K562 (cell line): Measurements from ENCODE around the gene KLHL6. TPM values are rescaled to one million over a fixed set of nuclear protein-coding genes. Genes with fewer than 3 reads are reported as not detected.
A peak's percentile ranks its signal among the peaks of the same experiment; 100 is the strongest.

Experiments
- ARHGAP35 ChIP-seq: fragments of 450-650 bp; IDR thresholded peaks from 2 replicates; pipeline ENCODE4 v1.6.1; 2018; ENCODE audit not compliant: partially characterized antibody
- ATF6 ChIP-seq: sonication (generic); formaldehyde crosslinking; IDR thresholded peaks from 2 replicates; pipeline ENCODE4 v1.4.0; 2020; ENCODE audit warnings: mild to moderate bottlenecking, missing genetic modification reagents
- CHD1 ChIP-seq: fragments of 200-600 bp; sonication (generic); IDR thresholded peaks from one replicate; pipeline ENCODE4 v1.6.1; 2012; ENCODE audit warnings: mild to moderate bottlenecking, moderate library complexity, low read length, inconsistent platforms
- ERF ChIP-seq: fragments of 450-650 bp; formaldehyde crosslinking; IDR thresholded peaks from 2 replicates; pipeline ENCODE4 v1.4.0; 2020; ENCODE audit warnings: mild to moderate bottlenecking, mixed read lengths
- FOXA1 ChIP-seq: fragments of 450-650 bp; IDR thresholded peaks from 2 replicates; pipeline ENCODE4 v1.6.1; 2016; ENCODE audit warnings: mild to moderate bottlenecking, borderline replicate concordance
- HOMEZ ChIP-seq: fragments of 250-450 bp; sonication (Bioruptor Pico); IDR thresholded peaks from 2 replicates; pipeline ENCODE4 v1.4.0; 2020; ENCODE audit warnings: mild to moderate bottlenecking, moderate library complexity
- KDM1A ChIP-seq, 2 experiments: fragments of 450-650 bp; IDR thresholded peaks; 2 replicates each; pipeline ENCODE4 v1.6.1; 2016; ENCODE audit warnings: mild to moderate bottlenecking in 2 of 2
- MTA2 ChIP-seq: fragments of 450-650 bp; IDR thresholded peaks from 2 replicates; pipeline ENCODE4 v1.6.1; 2016; ENCODE audit warnings: low read depth
- NFE2 ChIP-seq: IDR thresholded peaks from 2 replicates; pipeline ENCODE4 v1.6.1; 2014; ENCODE audit warnings: antibody characterized with exemption, low read depth
- NR2F6 ChIP-seq: fragments of 450-650 bp; formaldehyde crosslinking; IDR thresholded peaks from 2 replicates; pipeline ENCODE4 v1.4.0; 2020; ENCODE audit warnings: mild to moderate bottlenecking
- PBX2 ChIP-seq, 2 experiments: IDR thresholded peaks in 1 of 2; conservative IDR thresholded peaks in 1 of 2; 2 replicates each; pipeline ENCODE4 v1.6.1; 2016; ENCODE audit warnings: low read depth in 2 of 2, mild to moderate bottlenecking in 1 of 2, missing compliant biosample characterization in 1 of 2, missing genetic modification characterization in 1 of 2, moderate library complexity in 1 of 2
- PHB ChIP-seq: fragments of 250-450 bp; sonication (Bioruptor Pico); IDR thresholded peaks from 2 replicates; pipeline ENCODE4 v1.5.0; 2021
- SP2 ChIP-seq: IDR thresholded peaks from 2 replicates; pipeline ENCODE4 v1.6.1; 2011; ENCODE audit warnings: mild to moderate bottlenecking, low read depth, low read length, moderate library complexity; ENCODE audit not compliant: poor library complexity, severe bottlenecking; ENCODE audit errors: extremely low read depth
- SREBF1 ChIP-seq: fragments of 150-350 bp; IDR thresholded peaks from 2 replicates; pipeline ENCODE4 v1.6.1; 2014; ENCODE audit warnings: antibody characterized with exemption, low read depth, low read length, borderline replicate concordance
- U2AF1 ChIP-seq: fragments of 200-400 bp; formaldehyde crosslinking; optimal IDR thresholded peaks from 2 replicates; pipeline ENCODE3; 2017; ENCODE audit warnings: mild to moderate bottlenecking, low read depth, low read length, moderate library complexity
- YBX1 ChIP-seq: fragments of 450-650 bp; IDR thresholded peaks from 2 replicates; pipeline ENCODE4 v1.7.1; 2016; ENCODE audit warnings: mild to moderate bottlenecking
- ZC3H4 ChIP-seq: sonication (generic); formaldehyde crosslinking; IDR thresholded peaks from 2 replicates; pipeline ENCODE4 v1.9.0; 2021; ENCODE audit warnings: missing genetic modification reagents, borderline replicate concordance
- ZNF583 ChIP-seq: fragments of 250-450 bp; sonication (Bioruptor Pico); IDR thresholded peaks from 2 replicates; pipeline ENCODE4 v1.4.0; 2020
- ZNF639 ChIP-seq, 2 experiments: fragments of 200-800 bp in 1 of 2; sonication (Bioruptor generic) in 1 of 2; sonication (generic) in 1 of 2; formaldehyde crosslinking in 1 of 2; IDR thresholded peaks in 1 of 2; conservative IDR thresholded peaks in 1 of 2; 2 replicates each; pipeline versions ENCODE4 v1.5.0 to v1.6.1; 2016 to 2020; ENCODE audit warnings: missing compliant biosample characterization in 1 of 2, missing genetic modification characterization in 1 of 2, missing genetic modification reagents in 1 of 2
- ZNF668 ChIP-seq: fragments of 250-450 bp; sonication (Bioruptor Pico); IDR thresholded peaks from 2 replicates; pipeline ENCODE4 v1.8.0; 2022; ENCODE audit warnings: mild to moderate bottlenecking, inconsistent platforms
- ZNF75A ChIP-seq: fragments of 450-650 bp; formaldehyde crosslinking; IDR thresholded peaks from 2 replicates; pipeline ENCODE4 v1.4.0; 2020; ENCODE audit warnings: mild to moderate bottlenecking
- ZNF77 ChIP-seq: fragments of 250-450 bp; sonication (Bioruptor Pico); IDR thresholded peaks from 2 replicates; pipeline ENCODE4 v1.5.0; 2020
- polyA plus RNA-seq, 8 experiments: library from polyadenylated mRNA; depleted of rRNA in 4 of 8; stranded (reverse) in 5 of 8; unstranded in 3 of 8; fragments of >200 nt; fragmentation: Nextera tagmentation in 2 of 8; fragmentation: Illumina TruSeq in 1 of 8; extraction: Ambion mirVana in 2 of 8; extraction: Trizol in 1 of 8; gene quantifications; 2 replicates each; pipeline versions ENCODE4 v1.2.1 to v1.2.3, GENCODE V29; 2011 to 2014; ENCODE audit warnings: inconsistent platforms in 1 of 8, missing spikeins in 1 of 8
- total RNA-seq, 7 experiments: library from RNA; depleted of rRNA in 6 of 7; stranded (reverse); fragments of >200 nt in 6 of 7; fragmentation: Illumina TruSeq in 2 of 7; extraction: Trizol in 2 of 7; gene quantifications; 2 replicates each; pipeline versions ENCODE4 v1.2.1 to v1.2.3, GENCODE V29; 2011 to 2021; ENCODE audit warnings: low replicate concordance in 1 of 7

The KLHL6 gene
- total and polyA plus RNA-seq, 9 of the 15 experiments (the other 6 are each of a cell fraction or from before 2014, with no cell fraction given): 0.18 to 2.1 (median 1.4) TPM

- TF ChIP-seq PBX2 (CRISPR knock-in tag; IDR thresholded peaks at IDR 0.05; ENCODE audit: low read depth) (no peak), PBX2 (tag; conservative IDR thresholded peaks at IDR 0.05; ENCODE audit: low read depth) (0 out of 2 replicates have a peak, but pooled peaks have one; percentile 16), ZNF75A (CRISPR knock-in tag) (no peak), CHD1 (no peak), NFE2 (no peak), KDM1A (IDR thresholded peaks at IDR 0.05) (no peak), ARHGAP35 (no peak), NR2F6 (CRISPR knock-in tag) (no peak), ZNF583 (CRISPR knock-in tag) (no peak), ZNF639 (CRISPR knock-in tag; conservative IDR thresholded peaks at IDR 0.05 in 1 of 2, IDR thresholded peaks at IDR 0.05 in 1 of 2) (peak in 1 of 2 experiments; percentile 49; a peak in 1 of 4 replicates), SP2 (no peak), PHB (CRISPR knock-in tag) (no peak), SREBF1 (no peak), ZNF77 (no peak), ERF (no peak), HOMEZ (CRISPR knock-in tag) (no peak), ATF6 (no peak), YBX1 (no peak), MTA2 (no peak), U2AF1 (no peak), ZC3H4 (no peak), ZNF668 (CRISPR knock-in tag) (no peak), FOXA1 (no peak)
Measured at GRCh38 chr3:183555541-183556081, at the start of gene KLHL6 (continued).
